ENCODE data around the gene PLXNA4. TPM values are rescaled to one million over a fixed set of nuclear protein-coding genes. Genes with fewer than 3 reads are reported as not detected.

The PLXNA4 gene
- total RNA-seq, 1 donor from 2014 or later, result 3.5 TPM

DNA sequence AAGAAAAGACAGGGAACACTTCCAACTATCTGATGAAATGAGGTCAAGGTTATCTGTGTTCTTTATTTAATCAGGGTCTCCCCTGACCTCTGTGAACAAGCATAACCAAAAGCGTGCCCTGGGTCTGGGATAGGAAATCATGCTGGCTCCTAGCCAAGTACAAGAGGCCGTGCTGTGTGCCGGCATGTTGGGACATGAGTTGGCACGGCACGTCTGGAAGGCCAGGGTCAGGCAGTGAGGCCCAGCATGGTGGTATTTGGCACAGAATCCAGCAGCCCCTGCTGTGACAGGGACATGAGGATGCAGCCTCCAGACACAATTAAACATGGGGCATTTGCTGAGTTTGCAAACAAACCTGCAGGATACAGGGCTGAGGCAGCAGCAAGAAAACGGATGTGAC, 320.4 kb downstream of the PLXNA4 start:
- H3K36me3 Mint-ChIP-seq (ENCODE audit: low read depth, unreplicated experiment), result no peaks in the 10 kb centered on the region
- H3K27ac Mint-ChIP-seq (ENCODE audit: unreplicated experiment), result no peak overlapping the region
- no peak overlapping the region for H3K4me3 Mint-ChIP-seq (ENCODE audit: unreplicated experiment)

GRCh38 chr7:132255115-132255797, 321.0 kb downstream of the PLXNA4 start:
- Mint-ChIP-seq H3K9me3 (ENCODE audit: unreplicated experiment) (no peaks in the 10 kb centered on the region), H3K27ac (ENCODE audit: unreplicated experiment) (no peak overlapping the region), H3K36me3 (ENCODE audit: low read depth, unreplicated experiment) (no peaks in the 10 kb centered on the region), H3K4me1 (ENCODE audit: unreplicated experiment) (peaks cover 2% of the 10 kb centered on the region), H3K4me3 (ENCODE audit: unreplicated experiment) (no peak overlapping the region), H3K27me3 (ENCODE audit: unreplicated experiment) (no peaks in the 10 kb centered on the region)
- TF ChIP-seq CTCF (IDR thresholded peaks at IDR 0.05; ENCODE audit: unreplicated experiment), result no peak
- DNase-seq (ENCODE audit: low spot score), result no peak

More for the DNA sequence above, 320.4 kb downstream of the PLXNA4 start:
- no peaks in the 10 kb centered on the region for H3K9me3 Mint-ChIP-seq (ENCODE audit: unreplicated experiment)
- no peaks in the 10 kb centered on the region for H3K4me1 Mint-ChIP-seq (ENCODE audit: unreplicated experiment)
- no peak for DNase-seq (ENCODE audit: low spot score)
- no peak for TF ChIP-seq CTCF (IDR thresholded peaks at IDR 0.05; ENCODE audit: unreplicated experiment)
- H3K27me3 Mint-ChIP-seq (ENCODE audit: unreplicated experiment), result no peaks in the 10 kb centered on the region

DNA sequence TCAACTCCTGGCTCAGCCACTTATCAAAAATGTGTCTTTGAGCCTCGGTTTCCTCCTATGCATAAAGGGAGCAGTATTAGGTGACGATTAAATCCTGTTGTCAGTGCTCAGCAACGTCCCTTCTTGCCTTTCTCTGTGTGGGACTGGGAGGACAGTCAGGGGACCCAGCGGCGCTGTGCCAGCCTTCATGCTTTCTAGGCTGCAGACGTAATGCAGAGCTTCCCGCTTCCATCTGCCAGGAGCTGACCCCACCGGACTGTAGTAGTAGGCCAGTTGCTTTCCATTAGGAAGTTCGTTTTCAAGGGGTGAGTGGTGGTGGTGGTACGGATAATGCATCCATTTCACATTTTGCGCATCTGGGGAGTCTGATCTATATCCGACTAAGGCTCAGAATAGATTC, 321.8 kb downstream of the PLXNA4 start:
- Mint-ChIP-seq H3K27ac (ENCODE audit: unreplicated experiment) (no peak overlapping the region), H3K36me3 (ENCODE audit: low read depth, unreplicated experiment) (no peaks in the 10 kb centered on the region), H3K9me3 (ENCODE audit: unreplicated experiment) (no peaks in the 10 kb centered on the region), H3K4me3 (ENCODE audit: unreplicated experiment) (no peak overlapping the region), H3K27me3 (ENCODE audit: unreplicated experiment) (no peaks in the 10 kb centered on the region), H3K4me1 (ENCODE audit: unreplicated experiment) (peaks cover 4% of the 10 kb centered on the region)
- no peak for DNase-seq (ENCODE audit: low spot score)
- TF ChIP-seq CTCF (IDR thresholded peaks at IDR 0.05; ENCODE audit: unreplicated experiment), result no peak

DNA sequence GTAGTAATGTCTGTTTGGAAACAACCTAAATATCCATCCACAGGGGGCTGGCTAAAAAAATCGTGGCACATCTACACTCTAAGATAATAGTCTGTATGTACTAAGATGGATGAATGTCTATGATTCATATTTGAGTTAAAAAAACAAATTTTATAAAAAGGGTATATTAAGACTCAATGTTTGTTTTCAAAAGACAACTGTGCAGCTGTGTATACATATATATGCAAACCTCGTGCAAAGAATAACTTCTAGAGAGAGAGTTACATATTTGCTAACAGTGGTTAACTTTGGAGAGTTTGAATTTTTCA, 323.5 kb downstream of the PLXNA4 start:
- H3K4me1 Mint-ChIP-seq (ENCODE audit: unreplicated experiment), result peaks cover 4% of the 10 kb centered on the region
- H3K36me3 Mint-ChIP-seq (ENCODE audit: low read depth, unreplicated experiment), result no peaks in the 10 kb centered on the region
- H3K4me3 Mint-ChIP-seq (ENCODE audit: unreplicated experiment), result no peak overlapping the region
- no peaks in the 10 kb centered on the region for H3K27me3 Mint-ChIP-seq (ENCODE audit: unreplicated experiment)
- H3K27ac Mint-ChIP-seq (ENCODE audit: unreplicated experiment), result no peak overlapping the region
- no peak for DNase-seq (ENCODE audit: low spot score)
- no peaks in the 10 kb centered on the region for H3K9me3 Mint-ChIP-seq (ENCODE audit: unreplicated experiment)
- TF ChIP-seq CTCF (IDR thresholded peaks at IDR 0.05; ENCODE audit: unreplicated experiment), result no peak

GRCh38 chr7:132251327-132251659, 325.0 kb downstream of the PLXNA4 start:
- no peak for TF ChIP-seq CTCF (IDR thresholded peaks at IDR 0.05; ENCODE audit: unreplicated experiment)
- Mint-ChIP-seq H3K4me3 (ENCODE audit: unreplicated experiment) (no peak overlapping the region), H3K4me1 (ENCODE audit: unreplicated experiment) (peaks cover 4% of the 10 kb centered on the region), H3K27ac (ENCODE audit: unreplicated experiment) (no peak overlapping the region), H3K9me3 (ENCODE audit: unreplicated experiment) (no peaks in the 10 kb centered on the region), H3K27me3 (ENCODE audit: unreplicated experiment) (no peaks in the 10 kb centered on the region), H3K36me3 (ENCODE audit: low read depth, unreplicated experiment) (no peaks in the 10 kb centered on the region)
- DNase-seq (ENCODE audit: low spot score), result no peak

Data from endothelial cell (in vitro differentiated cells).